ENCODE results near the gene KRT27. TPM values are rescaled to one million over a fixed set of nuclear protein-coding genes. Genes with fewer than 3 reads are reported as not detected.

Gene KRT27
- total and polyA plus RNA-seq, 10 of the 15 experiments (the other 5 are each of a cell fraction or from before 2014, with no cell fraction given): not detected

DNA sequence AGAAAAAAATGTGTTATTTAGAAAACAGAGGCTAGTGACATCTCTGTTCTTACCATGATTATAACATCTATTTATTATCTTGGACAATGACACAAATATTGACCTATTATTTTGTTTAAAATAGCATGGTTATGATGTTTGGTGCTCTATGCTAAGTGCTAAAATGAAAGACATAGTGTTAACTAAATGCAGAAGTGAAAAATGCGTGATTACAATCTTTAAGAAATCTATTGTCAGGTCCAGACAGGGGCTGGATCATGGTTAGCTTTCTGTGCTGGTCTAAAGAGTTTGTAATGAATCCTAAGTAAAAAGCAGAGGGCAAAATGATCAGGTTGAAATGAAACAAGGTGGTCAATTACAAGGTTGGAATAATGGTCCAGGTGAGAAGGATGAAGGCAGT lies 18.0 kb upstream of the KRT27 start (continued):
- TF ChIP-seq ZNF622 (IDR thresholded peaks at IDR 0.05) (no peak), CBFB (IDR thresholded peaks at IDR 0.05; ENCODE audit: low read depth) (no peak), SPI1 (IDR thresholded peaks at IDR 0.05; ENCODE audit: borderline replicate concordance, insufficient read depth, low read depth, low read length) (peak; percentile 75; the same call in 1 of the 2 replicates), NR2F1 (conservative IDR thresholded peaks at IDR 0.05) (no peak), ZNF592 (IDR thresholded peaks at IDR 0.05) (no peak), SREBF2 (IDR thresholded peaks at IDR 0.05; ENCODE audit: low read length) (no peak), CREB1 (IDR thresholded peaks at IDR 0.05; ENCODE audit: low read depth) (no peak), SMARCA5 (IDR thresholded peaks at IDR 0.05) (no peak), CHD1 (IDR thresholded peaks at IDR 0.05; ENCODE audit: low read depth, low read length) (no peak)
- TF ChIP-seq, protein P1, sequence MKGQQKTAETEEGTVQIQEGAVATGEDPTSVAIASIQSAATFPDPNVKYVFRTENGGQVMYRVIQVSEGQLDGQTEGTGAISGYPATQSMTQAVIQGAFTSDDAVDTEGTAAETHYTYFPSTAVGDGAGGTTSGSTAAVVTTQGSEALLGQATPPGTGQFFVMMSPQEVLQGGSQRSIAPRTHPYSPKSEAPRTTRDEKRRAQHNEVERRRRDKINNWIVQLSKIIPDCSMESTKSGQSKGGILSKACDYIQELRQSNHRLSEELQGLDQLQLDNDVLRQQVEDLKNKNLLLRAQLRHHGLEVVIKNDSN (IDR thresholded peaks at IDR 0.05; ENCODE audit: borderline replicate concordance, extremely low read length, insufficient read depth, low read depth, low read length): no peak
- TF ChIP-seq, protein P2, sequence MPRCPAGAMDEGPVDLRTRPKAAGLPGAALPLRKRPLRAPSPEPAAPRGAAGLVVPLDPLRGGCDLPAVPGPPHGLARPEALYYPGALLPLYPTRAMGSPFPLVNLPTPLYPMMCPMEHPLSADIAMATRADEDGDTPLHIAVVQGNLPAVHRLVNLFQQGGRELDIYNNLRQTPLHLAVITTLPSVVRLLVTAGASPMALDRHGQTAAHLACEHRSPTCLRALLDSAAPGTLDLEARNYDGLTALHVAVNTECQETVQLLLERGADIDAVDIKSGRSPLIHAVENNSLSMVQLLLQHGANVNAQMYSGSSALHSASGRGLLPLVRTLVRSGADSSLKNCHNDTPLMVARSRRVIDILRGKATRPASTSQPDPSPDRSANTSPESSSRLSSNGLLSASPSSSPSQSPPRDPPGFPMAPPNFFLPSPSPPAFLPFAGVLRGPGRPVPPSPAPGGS (IDR thresholded peaks at IDR 0.05; ENCODE audit: borderline replicate concordance, insufficient read depth, low read depth, low read length, poor library complexity, severe bottlenecking): no peak

Measured in GM12878 (cell line).